ENCODE measurements around the gene CYTL1.

CYTL1 gene

DNA sequence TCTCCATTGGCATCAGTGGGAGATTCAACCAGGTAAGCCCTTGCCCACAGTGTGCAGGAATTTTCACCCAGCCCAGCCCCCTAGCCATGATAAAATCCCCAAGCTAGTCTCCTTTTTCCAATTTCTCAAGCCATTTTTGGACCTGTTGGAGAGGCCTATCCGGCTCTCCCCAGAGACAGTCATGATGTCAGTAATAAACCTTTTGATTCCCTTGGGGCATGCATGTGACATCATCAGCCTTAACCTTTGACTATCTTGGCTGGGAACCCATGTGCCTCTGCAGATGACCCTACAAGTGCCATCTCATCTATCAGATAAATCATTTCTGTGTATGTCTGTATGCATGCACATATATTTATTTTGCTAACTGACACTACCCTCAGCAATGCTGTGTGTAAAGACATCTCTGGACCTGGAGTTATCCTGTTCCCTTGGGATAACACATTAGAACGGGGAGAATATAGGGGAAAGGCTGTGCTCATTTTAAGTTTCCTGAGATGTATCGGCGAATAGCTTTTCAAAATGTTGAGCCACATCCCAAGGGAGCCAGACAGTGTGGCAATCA lies 51.0 kb downstream of the CYTL1 start:
- DNase-seq, result no peak
